ENCODE results near the gene ULK2.

DNA sequence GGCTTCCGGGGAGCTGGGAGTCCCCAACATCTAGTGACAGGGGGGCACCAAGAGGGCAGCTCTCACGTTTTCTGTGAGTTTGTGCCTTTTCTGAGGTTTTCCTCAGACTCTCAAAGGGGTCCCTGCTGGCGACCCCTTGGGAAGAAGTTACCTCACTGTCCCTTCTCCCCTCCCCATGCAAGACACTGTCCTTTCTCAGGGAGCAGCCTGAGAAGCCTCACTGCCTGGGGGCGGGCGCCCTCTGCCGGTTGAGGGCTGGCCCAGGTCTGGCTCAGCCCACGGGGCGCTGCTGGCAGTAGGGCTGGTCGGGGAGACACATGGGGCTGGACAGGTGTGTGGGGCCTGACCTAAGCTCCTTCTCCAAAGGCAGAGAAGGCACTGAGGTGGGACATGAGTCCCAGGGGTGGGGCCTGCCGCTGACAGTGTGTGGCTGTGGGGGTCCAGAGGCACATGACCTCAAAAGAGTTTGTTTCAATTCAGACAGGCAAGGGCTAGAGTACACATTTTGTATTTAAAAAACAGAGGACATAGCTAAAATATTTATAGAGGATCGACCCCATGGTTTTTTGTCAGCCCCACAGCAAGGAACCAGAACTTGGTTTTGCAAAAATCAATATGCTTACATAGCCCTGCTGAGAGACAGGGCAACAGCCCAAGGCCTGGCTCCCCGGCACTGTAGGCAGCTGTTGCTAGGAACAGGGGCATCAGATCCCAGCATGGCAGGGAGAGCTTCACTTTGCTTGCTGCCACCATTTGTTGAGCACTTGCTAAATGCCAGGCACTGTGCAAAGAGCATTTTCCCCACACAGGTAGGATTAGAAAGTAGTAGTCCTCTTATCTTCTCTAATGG lies 101.1 kb downstream of the ULK2 start:
- TF ChIP-seq, protein P1, sequence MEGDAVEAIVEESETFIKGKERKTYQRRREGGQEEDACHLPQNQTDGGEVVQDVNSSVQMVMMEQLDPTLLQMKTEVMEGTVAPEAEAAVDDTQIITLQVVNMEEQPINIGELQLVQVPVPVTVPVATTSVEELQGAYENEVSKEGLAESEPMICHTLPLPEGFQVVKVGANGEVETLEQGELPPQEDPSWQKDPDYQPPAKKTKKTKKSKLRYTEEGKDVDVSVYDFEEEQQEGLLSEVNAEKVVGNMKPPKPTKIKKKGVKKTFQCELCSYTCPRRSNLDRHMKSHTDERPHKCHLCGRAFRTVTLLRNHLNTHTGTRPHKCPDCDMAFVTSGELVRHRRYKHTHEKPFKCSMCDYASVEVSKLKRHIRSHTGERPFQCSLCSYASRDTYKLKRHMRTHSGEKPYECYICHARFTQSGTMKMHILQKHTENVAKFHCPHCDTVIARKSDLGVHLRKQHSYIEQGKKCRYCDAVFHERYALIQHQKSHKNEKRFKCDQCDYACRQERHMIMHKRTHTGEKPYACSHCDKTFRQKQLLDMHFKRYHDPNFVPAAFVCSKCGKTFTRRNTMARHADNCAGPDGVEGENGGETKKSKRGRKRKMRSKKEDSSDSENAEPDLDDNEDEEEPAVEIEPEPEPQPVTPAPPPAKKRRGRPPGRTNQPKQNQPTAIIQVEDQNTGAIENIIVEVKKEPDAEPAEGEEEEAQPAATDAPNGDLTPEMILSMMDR (IDR thresholded peaks at IDR 0.05; ENCODE audit: insufficient read depth, low read length, poor library complexity, severe bottlenecking): peak; percentile 98
- no peak for TF ChIP-seq EZH2phosphoT487 (conservative IDR thresholded peaks at IDR 0.05; ENCODE audit: low read length)

All from SU-DHL-6 (cell line).